IPS-NIHi11 (cell line): ENCODE results near the gene SUPT5H.
"Not testable (repeated sequence)": the region's sequence is repeated elsewhere in the genome, so short reads cannot be mapped to it uniquely, and the experiment has no call there.

ENCODE experiments used
- DNase-seq: peaks from one replicate; pipeline ENCODE4 v3.0.0; 2012; ENCODE audit warnings: mixed read lengths, low spot score

Gene SUPT5H

GRCh38 chr19:39465956-39466747 lies 20.8 kb downstream of the SUPT5H start:
- no peak for DNase-seq

DNA sequence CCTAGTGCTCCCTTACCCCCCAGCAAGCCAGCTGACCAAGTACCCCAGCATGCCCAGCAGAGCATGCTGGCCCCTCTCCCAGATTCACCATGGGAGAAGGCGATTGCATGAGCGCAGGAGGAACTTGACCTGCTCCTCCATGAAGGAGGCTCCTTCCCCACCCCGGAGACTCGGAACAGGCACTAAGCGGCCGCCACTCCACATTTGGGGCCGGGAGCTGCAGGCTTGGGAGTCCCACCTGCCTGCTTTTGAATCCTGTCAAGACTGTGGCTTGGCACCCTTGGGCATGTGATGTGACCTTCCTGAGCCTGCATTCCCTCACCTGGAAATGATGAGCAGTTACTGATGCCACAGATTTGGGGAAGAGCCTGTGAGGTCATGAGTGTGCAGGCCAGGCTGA lies 22.6 kb downstream of the SUPT5H start:
- DNase-seq: no peak

DNA sequence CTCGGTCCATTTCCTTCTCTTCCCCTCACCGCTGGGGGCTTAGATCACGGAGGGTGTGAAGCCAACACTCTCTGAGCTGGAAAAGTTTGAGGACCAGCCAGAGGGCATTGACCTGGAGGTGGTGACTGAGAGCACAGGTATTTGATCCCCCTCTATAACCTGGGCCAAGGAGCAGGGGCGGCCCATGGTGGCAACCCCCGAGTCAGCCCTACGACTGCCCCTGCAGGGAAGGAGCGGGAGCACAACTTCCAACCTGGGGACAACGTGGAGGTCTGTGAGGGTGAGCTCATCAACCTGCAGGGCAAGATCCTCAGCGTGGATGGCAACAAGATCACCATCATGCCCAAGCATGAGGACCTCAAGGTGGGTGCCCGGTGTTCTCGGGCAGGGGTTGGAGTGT lies 23.7 kb downstream of the SUPT5H start:
- no peak for DNase-seq

DNA sequence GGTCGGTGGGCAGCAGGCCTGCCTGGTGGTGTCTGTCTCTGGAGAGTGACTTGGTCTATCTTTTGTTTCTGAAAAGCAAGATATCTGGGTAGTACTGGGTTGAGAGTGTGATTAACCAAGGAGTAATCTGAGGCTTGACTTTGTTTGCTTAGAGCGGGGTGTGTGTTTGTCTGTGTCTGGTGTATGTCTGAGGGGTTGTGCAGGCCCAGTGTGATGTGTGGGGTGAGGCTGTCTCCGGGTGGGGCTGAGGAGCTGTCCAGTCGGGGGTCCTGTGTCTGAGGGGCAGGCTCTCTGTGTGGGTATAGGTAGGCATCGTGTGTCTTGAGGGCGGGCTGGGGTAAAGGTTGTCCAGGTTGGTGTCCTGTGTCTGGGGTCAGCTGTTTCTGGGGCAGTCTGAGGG lies 24.2 kb downstream of the SUPT5H start:
- DNase-seq: no peak

DNA sequence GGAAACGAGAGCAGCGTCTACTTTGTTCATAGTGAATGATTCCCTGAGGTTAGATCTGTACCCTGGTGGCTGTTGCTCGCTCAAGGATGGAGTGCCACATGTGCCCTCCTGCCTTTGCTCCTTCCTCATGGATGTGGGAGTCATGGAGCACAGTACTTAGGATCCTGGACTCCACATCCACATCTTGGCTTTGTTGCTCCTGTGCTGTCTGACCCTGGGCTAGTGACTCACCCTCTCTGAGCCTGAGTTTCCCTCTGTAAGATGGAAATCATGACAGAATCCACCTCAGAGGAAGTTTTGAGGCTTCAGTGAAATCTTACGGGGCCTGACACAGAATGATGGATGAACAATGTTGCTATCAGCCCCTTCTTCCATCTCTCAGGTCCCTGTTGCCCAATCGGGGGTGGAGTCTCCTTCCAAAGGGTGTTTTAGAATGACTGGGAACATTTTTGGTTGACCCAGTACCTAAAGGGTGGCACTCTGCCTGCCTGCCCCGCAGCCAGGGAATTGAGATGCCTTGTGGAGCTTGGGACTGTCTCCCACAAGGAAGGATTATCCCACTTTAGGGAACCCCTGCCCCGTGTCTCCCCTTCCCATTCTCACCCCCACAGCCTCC lies 25.4 kb downstream of the SUPT5H start:
- no peak for DNase-seq

- DNase-seq: no peak
Observed at GRCh38 chr19:39471756-39472536, 26.6 kb downstream of the SUPT5H start.

DNA sequence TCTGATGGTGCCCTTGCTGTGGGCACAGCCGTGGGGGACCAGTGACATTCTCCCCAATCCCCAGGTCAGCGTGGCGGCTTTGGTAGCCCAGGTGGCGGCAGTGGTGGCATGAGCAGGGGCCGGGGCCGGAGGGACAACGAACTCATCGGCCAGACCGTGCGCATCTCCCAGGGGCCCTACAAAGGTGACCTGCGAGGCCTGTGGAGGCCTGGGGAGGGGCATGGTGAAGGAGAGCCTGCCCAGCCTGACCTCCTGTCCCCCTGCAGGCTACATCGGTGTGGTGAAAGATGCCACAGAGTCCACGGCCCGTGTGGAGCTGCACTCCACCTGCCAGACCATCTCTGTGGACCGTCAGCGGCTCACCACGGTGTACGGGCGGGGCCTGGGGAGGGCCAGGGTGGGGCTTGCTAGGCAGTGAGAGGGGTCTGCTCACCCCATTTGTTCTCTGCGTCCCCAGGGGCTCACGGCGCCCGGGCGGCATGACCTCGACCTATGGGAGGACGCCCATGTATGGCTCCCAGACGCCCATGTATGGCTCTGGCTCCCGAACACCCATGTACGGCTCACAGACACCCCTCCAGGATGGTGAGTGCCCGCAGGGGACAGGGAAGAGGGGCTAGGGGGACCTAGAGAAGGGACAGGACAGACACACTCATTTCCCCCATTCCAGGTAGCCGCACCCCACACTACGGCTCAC lies 27.5 kb downstream of the SUPT5H start:
- DNase-seq: no peak

GRCh38 chr19:39473443-39473960 lies 28.1 kb downstream of the SUPT5H start:
- no peak for DNase-seq

GRCh38 chr19:39474139-39474620 lies 28.8 kb downstream of the SUPT5H start:
- peak; percentile 91 for DNase-seq

DNA sequence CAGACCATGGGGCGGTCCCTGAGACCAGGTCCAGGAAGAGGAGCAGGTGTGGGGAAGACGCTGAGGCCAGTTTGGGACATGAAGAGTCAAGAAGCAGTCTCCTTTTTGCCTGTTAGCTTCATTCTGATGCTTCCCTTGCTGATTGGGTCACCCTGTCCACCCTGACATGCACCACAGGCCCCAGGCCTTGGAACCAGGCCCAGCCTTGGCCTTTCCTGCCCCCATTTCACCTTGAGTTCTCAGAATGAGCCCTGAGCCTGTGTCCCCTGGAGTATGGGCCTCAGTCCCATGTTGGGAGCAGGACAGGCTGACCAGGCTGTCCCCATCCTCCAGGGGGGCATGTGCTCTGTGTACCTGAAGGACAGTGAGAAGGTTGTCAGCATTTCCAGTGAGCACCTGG lies 30.4 kb downstream of the SUPT5H start:
- no peak for DNase-seq

DNA sequence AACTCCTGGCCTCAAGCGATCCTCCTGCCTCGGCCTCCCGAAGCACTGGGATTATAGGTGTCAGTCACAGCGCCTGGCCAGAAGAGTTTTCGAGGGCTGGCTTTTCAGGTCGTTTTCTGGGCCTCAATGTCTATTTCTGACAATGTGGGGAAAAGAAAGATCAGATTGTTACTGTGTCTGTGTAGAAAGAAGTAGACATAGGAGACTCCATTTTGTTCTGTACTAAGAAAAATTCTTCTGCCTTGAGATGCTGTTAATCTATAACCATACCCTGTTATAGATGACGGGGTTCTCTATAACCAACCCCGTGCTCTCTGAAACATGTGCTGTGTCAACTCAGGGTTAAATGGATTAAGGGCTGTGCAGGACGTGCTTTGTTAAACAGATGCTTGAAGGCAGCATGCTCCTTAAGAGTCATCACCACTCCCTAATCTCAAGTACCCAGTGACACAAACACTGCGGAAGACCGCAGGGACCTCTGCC lies 34.0 kb downstream of the SUPT5H start:
- DNase-seq: not testable (repeated sequence)

- no peak for DNase-seq
Observed at GRCh38 chr19:39479916-39480315, 34.5 kb downstream of the SUPT5H start.

- DNase-seq: peak; percentile 95
Observed at GRCh38 chr19:39480337-39481228, 35.2 kb downstream of the SUPT5H start, which contains the start of gene TIMM50. TIMM50 (plus strand) TSS chr19:39480838; CDS start chr19:39480854, 16 bp downstream.

GRCh38 chr19:39481229-39481545 lies 35.8 kb downstream of the SUPT5H start:
- no peak for DNase-seq

DNA sequence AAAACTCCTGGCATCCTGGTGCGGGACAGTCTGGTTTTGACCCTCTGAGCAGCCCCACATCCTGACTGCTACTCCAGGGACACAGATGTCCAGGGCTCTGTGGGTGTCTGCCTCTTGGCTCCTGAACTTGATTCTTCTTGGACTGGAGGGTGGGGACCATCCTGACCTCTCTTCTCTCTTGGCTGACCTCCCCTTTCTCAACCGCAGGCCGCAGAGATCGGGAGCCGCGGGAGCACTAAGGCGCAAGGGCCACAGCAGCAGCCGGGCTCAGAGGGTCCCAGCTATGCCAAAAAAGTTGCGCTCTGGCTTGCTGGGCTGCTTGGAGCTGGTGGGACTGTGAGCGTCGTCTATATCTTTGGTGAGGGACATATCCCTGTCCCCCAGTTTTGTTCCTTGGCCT lies 36.3 kb downstream of the SUPT5H start:
- DNase-seq: no peak

DNA sequence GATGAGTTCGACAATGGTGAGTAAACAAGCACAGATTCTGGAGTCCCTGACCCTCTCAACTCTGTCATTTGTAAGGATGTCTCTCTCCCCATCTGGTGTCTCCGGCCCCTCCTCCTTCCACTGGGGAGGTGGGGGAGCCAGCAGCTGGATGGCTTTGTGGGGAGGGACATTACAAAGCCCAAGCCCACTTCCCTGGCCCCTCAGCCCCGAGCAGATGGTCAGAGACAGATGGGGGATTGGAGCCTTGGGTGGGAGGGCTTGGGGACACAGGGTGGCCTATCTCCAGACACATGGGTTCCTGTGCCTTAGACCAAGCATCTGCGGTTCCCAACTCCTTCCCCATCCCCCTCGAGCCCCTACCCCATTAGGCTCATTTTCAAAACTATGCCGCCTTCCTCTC lies 37.8 kb downstream of the SUPT5H start:
- no peak for DNase-seq

DNA sequence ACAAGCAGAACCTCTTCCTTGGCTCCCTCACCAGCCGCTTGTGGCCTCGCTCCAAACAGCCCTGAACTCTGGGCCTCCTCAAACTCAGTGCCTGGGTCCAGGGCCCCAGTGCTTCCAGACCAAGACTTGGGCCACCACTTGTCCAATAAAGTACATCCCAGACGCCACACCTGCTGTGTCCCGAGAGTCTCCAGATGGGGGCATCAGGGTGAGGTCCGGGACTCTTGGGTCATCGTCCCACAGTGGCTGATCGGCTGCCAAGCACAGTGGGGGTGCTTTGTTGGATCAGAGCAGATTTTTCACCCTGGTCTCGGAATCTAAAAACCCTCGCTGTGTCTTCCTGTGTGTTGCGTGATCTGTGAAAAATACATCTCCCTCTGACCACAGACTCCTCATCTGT lies 44.4 kb downstream of the SUPT5H start:
- DNase-seq: no peak

DNA sequence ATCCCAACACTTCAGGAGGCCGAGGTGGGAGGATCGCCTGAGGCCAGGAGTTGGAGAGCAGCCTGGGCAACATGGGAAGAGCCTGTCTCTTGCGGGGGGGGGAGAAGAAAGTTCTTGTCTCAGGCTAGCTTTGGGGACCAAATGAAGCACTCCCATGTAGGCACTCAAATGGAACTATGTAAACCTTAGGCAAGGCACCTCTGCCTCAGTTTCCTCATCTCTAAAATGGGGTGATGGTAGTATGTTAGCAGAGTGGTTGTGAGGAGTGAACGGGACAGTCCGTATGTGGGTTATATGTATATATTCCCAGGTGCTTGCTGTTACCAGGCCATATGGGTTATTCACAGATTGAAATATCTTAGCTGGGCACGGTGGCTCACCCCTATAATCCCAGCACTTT lies 46.8 kb downstream of the SUPT5H start:
- DNase-seq: no peak

GRCh38 chr19:39492788-39493187 lies 47.4 kb downstream of the SUPT5H start:
- no peak for DNase-seq

- no peak for DNase-seq
Observed at GRCh38 chr19:39494661-39495060, 49.3 kb downstream of the SUPT5H start.

- DNase-seq: no peak
Observed at GRCh38 chr19:39496063-39496462, 50.7 kb downstream of the SUPT5H start.
